Gastroesophageal sphincter (tissue), 3 donors: ENCODE measurements around the gene BCL2A1.

Source experiments
- CTCF ChIP-seq, 4 experiments: fragments of 200-600 bp in 2 of 4; fragments of 450-650 bp in 2 of 4; sonication (generic) in 1 of 4; IDR thresholded peaks; one replicate each; pipeline ENCODE4 v1.5.1; 2017 to 2019; ENCODE audit warnings: antibody characterized with exemption in 4 of 4, mild to moderate bottlenecking in 2 of 4, moderate library complexity in 2 of 4
- POLR2A ChIP-seq, 2 donors: fragments of 450-650 bp; IDR thresholded peaks; one replicate each; pipeline ENCODE4 v1.6.1; 2017; ENCODE audit warnings: antibody characterized with exemption in 2 of 2, mild to moderate bottlenecking in 2 of 2, moderate library complexity in 1 of 2
- POLR2AphosphoS5 ChIP-seq: sonication (generic); formaldehyde crosslinking; IDR thresholded peaks from one replicate; pipeline ENCODE4 v1.6.1; 2017; ENCODE audit warnings: antibody characterized with exemption

DNA sequence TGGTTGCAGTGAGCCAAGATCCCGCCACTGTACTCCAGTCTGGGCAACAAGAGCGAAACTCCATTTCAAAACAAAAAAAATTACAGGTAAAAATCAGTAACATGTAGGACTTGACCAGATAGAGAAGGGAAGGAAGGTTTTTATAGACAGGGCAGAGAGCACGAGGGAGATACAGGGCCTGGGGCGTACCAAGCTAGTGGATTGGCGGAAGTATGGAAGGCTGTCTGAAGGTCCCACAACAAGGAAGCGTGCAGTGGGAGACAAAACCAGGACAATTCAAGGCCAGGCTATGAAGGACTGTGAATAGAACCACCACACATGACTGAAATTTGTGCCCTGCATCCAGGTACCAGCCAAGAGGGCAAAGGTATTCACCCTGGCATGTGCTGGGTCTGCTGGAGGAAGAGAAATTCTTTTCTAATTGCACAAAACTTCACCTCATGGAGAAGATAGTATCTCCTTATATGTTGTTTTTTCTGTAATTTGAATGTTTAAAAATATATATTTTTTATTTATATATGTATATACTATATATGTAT lies 33.0 kb upstream of the BCL2A1 start:
- no peak for TF ChIP-seq CTCF (IDR thresholded peaks at IDR 0.05)
- TF ChIP-seq POLR2A (IDR thresholded peaks at IDR 0.05) = no peak
- TF ChIP-seq POLR2AphosphoS5 = no peak
